Astrocyte (in vitro differentiated cells and primary cell): ENCODE data around the gene STIL. TPM values are rescaled to one million over a fixed set of nuclear protein-coding genes. Genes with fewer than 3 reads are reported as not detected.

ENCODE experiments used
- DNase-seq: peaks from one replicate; pipeline ENCODE4 v3.0.0-alpha.2; 2010; ENCODE audit warnings: low read depth
- FAIRE-seq: peaks from 2 replicates; lab custom pipeline; 2011; peaks lifted over from hg19 to GRCh38; lab: Jason Lieb, UNC
- H2AFZ ChIP-seq: 2 replicates; pipeline ENCODE4 v1.6.0; 2012; ENCODE audit warnings: low read depth, low read length, inconsistent platforms
- H3K27ac ChIP-seq: 2 replicates; pipeline ENCODE4 v1.5.1; 2011; ENCODE audit warnings: low read depth, low read length, inconsistent platforms
- H3K27me3 ChIP-seq: 2 replicates; pipeline ENCODE4 v1.6.0; 2011; ENCODE audit warnings: low read length, inconsistent platforms; ENCODE audit not compliant: insufficient read depth
- H3K36me3 ChIP-seq: 2 replicates; pipeline ENCODE4 v1.5.1; 2011; ENCODE audit warnings: low read length, inconsistent platforms; ENCODE audit not compliant: insufficient read depth
- H3K4me1 ChIP-seq: 2 replicates; pipeline ENCODE4 v1.5.1; 2011; ENCODE audit warnings: low read length, inconsistent platforms; ENCODE audit not compliant: insufficient read depth
- H3K4me2 ChIP-seq: 2 replicates; pipeline ENCODE4 v1.6.0; 2012; ENCODE audit warnings: low read length, inconsistent platforms
- H3K4me3 ChIP-seq: 2 replicates; pipeline ENCODE4 v1.5.1; 2011; ENCODE audit warnings: low read depth, mild to moderate bottlenecking, low read length, inconsistent platforms; ENCODE audit not compliant: insufficient read depth
- H3K79me2 ChIP-seq: 2 replicates; pipeline ENCODE4 v1.6.0; 2012; ENCODE audit warnings: mild to moderate bottlenecking, low read length, inconsistent platforms; ENCODE audit not compliant: insufficient read depth
- H3K9ac ChIP-seq: 2 replicates; pipeline ENCODE4 v1.6.0; 2012; ENCODE audit warnings: mild to moderate bottlenecking, low read length, inconsistent platforms
- H3K9me3 ChIP-seq: 2 replicates; pipeline ENCODE4 v1.5.1; 2012; ENCODE audit warnings: low read depth, mild to moderate bottlenecking, low read length, inconsistent platforms; ENCODE audit not compliant: insufficient read depth
- H4K20me1 ChIP-seq: 2 replicates; pipeline ENCODE4 v1.6.0; 2012; ENCODE audit warnings: low read length, inconsistent platforms; ENCODE audit not compliant: insufficient read depth
- H3K27ac Mint-ChIP-seq: one replicate; pipeline ENCODE4 v1.8.0; 2021; ENCODE audit warnings: mild to moderate bottlenecking, mixed read lengths; ENCODE audit not compliant: unreplicated experiment
- H3K27me3 Mint-ChIP-seq: one replicate; pipeline ENCODE4 v1.8.0; 2021; ENCODE audit warnings: low read depth, mixed read lengths; ENCODE audit not compliant: unreplicated experiment
- H3K36me3 Mint-ChIP-seq: one replicate; pipeline ENCODE4 v1.8.0; 2021; ENCODE audit warnings: low read depth, mixed read lengths; ENCODE audit not compliant: unreplicated experiment
- H3K4me1 Mint-ChIP-seq: one replicate; pipeline ENCODE4 v1.8.0; 2021; ENCODE audit warnings: low read depth, mixed read lengths; ENCODE audit not compliant: unreplicated experiment
- H3K4me3 Mint-ChIP-seq: one replicate; pipeline ENCODE4 v1.8.0; 2021; ENCODE audit warnings: mild to moderate bottlenecking, moderate library complexity, mixed read lengths; ENCODE audit not compliant: unreplicated experiment
- H3K9me3 Mint-ChIP-seq: one replicate; pipeline ENCODE4 v1.8.0; 2021; ENCODE audit warnings: mild to moderate bottlenecking, mixed read lengths; ENCODE audit not compliant: unreplicated experiment
- CTCF ChIP-seq: IDR thresholded peaks from 2 replicates; pipeline ENCODE4 v1.5.1; 2011; ENCODE audit warnings: low read depth, mild to moderate bottlenecking, inconsistent platforms, low read length, moderate library complexity; ENCODE audit not compliant: insufficient read depth
- EZH2 ChIP-seq: IDR thresholded peaks from 2 replicates; pipeline ENCODE4 v1.6.1; 2012; ENCODE audit warnings: mild to moderate bottlenecking, low read length, inconsistent platforms; ENCODE audit not compliant: insufficient read depth
- total RNA-seq: library from RNA; stranded (reverse); gene quantifications from 2 replicates; pipeline ENCODE4 v1.2.1, GENCODE V29; 2021

STIL gene
- total RNA-seq, 1 donor from 2014 or later: 8.8 TPM

- Histone ChIP-seq H3K9me3 (no peaks in the 10 kb centered on the region), H3K27me3 (no peaks in the 10 kb centered on the region), H2AFZ (no peak overlapping the region), H3K9ac (no peak overlapping the region), H3K4me2 (no peak overlapping the region), H3K27ac (no peak overlapping the region), H3K36me3 (no peaks in the 10 kb centered on the region), H3K4me1 (no peaks in the 10 kb centered on the region), H4K20me1 (peaks cover 55% of the 10 kb centered on the region), H3K79me2 (peaks cover 84% of the 10 kb centered on the region), H3K4me3 (no peak overlapping the region)
- Mint-ChIP-seq H3K4me3 (no peak overlapping the region), H3K9me3 (no peaks in the 10 kb centered on the region), H3K4me1 (peaks cover 4% of the 10 kb centered on the region), H3K27ac (no peak overlapping the region), H3K36me3 (peaks cover 11% of the 10 kb centered on the region), H3K27me3 (no peaks in the 10 kb centered on the region)
- DNase-seq (no peak), FAIRE-seq (no peak)
- no peak for TF ChIP-seq EZH2
- TF ChIP-seq CTCF: no peak
Measured at GRCh38 chr1:47340227-47340626, 26.3 kb upstream of the STIL start.

- no peak for FAIRE-seq
Measured at GRCh38 chr1:47338249-47339077, 24.5 kb upstream of the STIL start.

More at GRCh38 chr1:47338249-47339077, 24.5 kb upstream of the STIL start:
- H2AFZ ChIP-seq: no peak overlapping the region
- H3K9me3 Mint-ChIP-seq: no peaks in the 10 kb centered on the region
- peaks cover 46% of the 10 kb centered on the region for H4K20me1 ChIP-seq
- H3K36me3 ChIP-seq: no peaks in the 10 kb centered on the region
- no peaks in the 10 kb centered on the region for H3K27me3 Mint-ChIP-seq
- DNase-seq: no peak
- H3K36me3 Mint-ChIP-seq: peaks cover 11% of the 10 kb centered on the region
- TF ChIP-seq EZH2: no peak
- TF ChIP-seq CTCF: no peak
- H3K4me3 Mint-ChIP-seq: no peak overlapping the region
- no peaks in the 10 kb centered on the region for H3K27me3 ChIP-seq
- H3K4me2 ChIP-seq: no peak overlapping the region
- no peak overlapping the region for H3K9ac ChIP-seq
- H3K27ac ChIP-seq: no peak overlapping the region
- H3K4me1 Mint-ChIP-seq: peaks cover 5% of the 10 kb centered on the region
- peaks cover 80% of the 10 kb centered on the region for H3K79me2 ChIP-seq
- no peaks in the 10 kb centered on the region for H3K9me3 ChIP-seq
- H3K4me1 ChIP-seq: peaks cover 4% of the 10 kb centered on the region
- H3K27ac Mint-ChIP-seq: no peak overlapping the region
- no peak overlapping the region for H3K4me3 ChIP-seq
